ENCODE data around the gene THADA.

The THADA gene

GRCh38 chr2:43224131-43224570, 371.7 kb downstream of the THADA start:
- H3K27ac ChIP-seq (ENCODE audit: low read length): peak overlapping the region; percentile 99
- H2AFZ ChIP-seq (ENCODE audit: low read depth, low read length): no peak overlapping the region
- peak; percentile 86 for DNase-seq
- H3K27me3 ChIP-seq (ENCODE audit: insufficient read depth, low read length, poor library complexity): no peaks in the 10 kb centered on the region
- H3K79me2 ChIP-seq (ENCODE audit: insufficient read depth, low read length): peaks cover 88% of the 10 kb centered on the region
- H3K4me3 ChIP-seq (ENCODE audit: low read depth in 1 of 2, low read length in 2 of 2): peak overlapping the region; percentile 79 to 83
- no peaks in the 10 kb centered on the region for H3K9me3 ChIP-seq (ENCODE audit: insufficient read depth, low read length, severe bottlenecking)
- H3K9ac ChIP-seq (ENCODE audit: low read depth, low read length): peak overlapping the region; percentile 96
- peaks cover 49% of the 10 kb centered on the region for H3K4me1 ChIP-seq (ENCODE audit: insufficient read depth, low read length)
- peak overlapping the region; percentile 64 for H3K4me2 ChIP-seq (ENCODE audit: insufficient read depth, low read length)
- peaks cover 57% of the 10 kb centered on the region for H3K36me3 ChIP-seq (ENCODE audit: insufficient read depth, low read length)
- no peak for ATAC-seq (ENCODE audit: insufficient read depth, low read depth)
- TF ChIP-seq CTCF (IDR thresholded peaks at IDR 0.05; ENCODE audit: borderline replicate concordance, extremely low read depth, low read length, poor library complexity, severe bottlenecking) (peak; percentile 65), EZH2 (IDR thresholded peaks at IDR 0.05; ENCODE audit: borderline replicate concordance, low read depth, low read length, severe bottlenecking) (no peak)
- H4K20me1 ChIP-seq (ENCODE audit: insufficient read depth, low read length): peaks cover 46% of the 10 kb centered on the region

- no peak for TF ChIP-seq EZH2 (IDR thresholded peaks at IDR 0.05; ENCODE audit: borderline replicate concordance, low read depth, low read length, severe bottlenecking)
- no peak for TF ChIP-seq CTCF (IDR thresholded peaks at IDR 0.05; ENCODE audit: borderline replicate concordance, extremely low read depth, low read length, poor library complexity, severe bottlenecking)
- H3K9me3 ChIP-seq (ENCODE audit: insufficient read depth, low read length, severe bottlenecking): no peaks in the 10 kb centered on the region
- ATAC-seq (ENCODE audit: insufficient read depth, low read depth) (no peak), DNase-seq (peak; percentile 30)
- H3K36me3 ChIP-seq (ENCODE audit: insufficient read depth, low read length): peaks cover 57% of the 10 kb centered on the region
- peak overlapping the region; percentile 99 for H3K27ac ChIP-seq (ENCODE audit: low read length)
- no peak overlapping the region for H2AFZ ChIP-seq (ENCODE audit: low read depth, low read length)
- H3K4me3 ChIP-seq (ENCODE audit: low read depth in 1 of 2, low read length in 2 of 2): peak overlapping the region; percentile 79 to 83
- no peaks in the 10 kb centered on the region for H3K27me3 ChIP-seq (ENCODE audit: insufficient read depth, low read length, poor library complexity)
- peaks cover 90% of the 10 kb centered on the region for H3K79me2 ChIP-seq (ENCODE audit: insufficient read depth, low read length)
- peaks cover 49% of the 10 kb centered on the region for H3K4me1 ChIP-seq (ENCODE audit: insufficient read depth, low read length)
- peak overlapping the region; percentile 64 for H3K4me2 ChIP-seq (ENCODE audit: insufficient read depth, low read length)
- H4K20me1 ChIP-seq (ENCODE audit: insufficient read depth, low read length): peaks cover 46% of the 10 kb centered on the region
- H3K9ac ChIP-seq (ENCODE audit: low read depth, low read length): peak overlapping the region; percentile 96
Observed at GRCh38 chr2:43223521-43224001, 372.3 kb downstream of the THADA start.

GRCh38 chr2:43222475-43223309, 373.1 kb downstream of the THADA start:
- TF ChIP-seq EZH2 (IDR thresholded peaks at IDR 0.05; ENCODE audit: borderline replicate concordance, low read depth, low read length, severe bottlenecking): no peak
- no peak for TF ChIP-seq CTCF (IDR thresholded peaks at IDR 0.05; ENCODE audit: borderline replicate concordance, extremely low read depth, low read length, poor library complexity, severe bottlenecking)
- peaks cover 49% of the 10 kb centered on the region for H3K4me1 ChIP-seq (ENCODE audit: insufficient read depth, low read length)
- H3K9me3 ChIP-seq (ENCODE audit: insufficient read depth, low read length, severe bottlenecking): no peaks in the 10 kb centered on the region
- peak overlapping the region; percentile 79 to 83 for H3K4me3 ChIP-seq (ENCODE audit: low read depth in 1 of 2, low read length in 2 of 2)
- peaks cover 57% of the 10 kb centered on the region for H3K36me3 ChIP-seq (ENCODE audit: insufficient read depth, low read length)
- H3K9ac ChIP-seq (ENCODE audit: low read depth, low read length): peak overlapping the region; percentile 96
- H3K79me2 ChIP-seq (ENCODE audit: insufficient read depth, low read length): peaks cover 85% of the 10 kb centered on the region
- H3K27me3 ChIP-seq (ENCODE audit: insufficient read depth, low read length, poor library complexity): no peaks in the 10 kb centered on the region
- H3K27ac ChIP-seq (ENCODE audit: low read length): peak overlapping the region; percentile 99
- peaks cover 46% of the 10 kb centered on the region for H4K20me1 ChIP-seq (ENCODE audit: insufficient read depth, low read length)
- DNase-seq: peak; percentile 36
- H3K4me2 ChIP-seq (ENCODE audit: insufficient read depth, low read length): peak overlapping the region; percentile 64
- ATAC-seq (ENCODE audit: insufficient read depth, low read depth): no peak
- H2AFZ ChIP-seq (ENCODE audit: low read depth, low read length): no peak overlapping the region
